ENCODE data around the gene THAP6.

Gene THAP6

DNA sequence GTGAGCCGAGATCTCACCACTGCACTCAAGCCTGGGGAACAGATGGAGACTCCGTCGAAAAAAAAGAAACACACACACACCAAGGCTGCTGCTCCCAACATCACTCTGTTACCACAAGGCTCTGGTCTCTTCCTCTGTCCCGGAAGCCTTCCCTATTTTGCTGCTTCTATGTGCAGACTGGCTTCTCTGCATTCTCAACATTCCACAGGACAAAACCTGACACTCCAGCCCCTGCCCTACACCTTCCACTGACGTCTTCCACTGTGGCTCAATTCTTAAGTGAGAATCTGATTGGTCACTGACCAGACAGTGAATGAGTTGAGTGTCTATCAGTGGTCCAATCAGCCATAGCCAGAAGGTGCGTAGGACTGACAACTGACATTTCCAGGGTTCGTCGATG lies 47.5 kb downstream of the THAP6 start:
- no peak for DNase-seq
- in situ Hi-C loops (cut with MboI; ENCODE audit: low pct_unique_long_range_greater_than_20kb, low sequenced_read_pairs): no loop called here

DNA sequence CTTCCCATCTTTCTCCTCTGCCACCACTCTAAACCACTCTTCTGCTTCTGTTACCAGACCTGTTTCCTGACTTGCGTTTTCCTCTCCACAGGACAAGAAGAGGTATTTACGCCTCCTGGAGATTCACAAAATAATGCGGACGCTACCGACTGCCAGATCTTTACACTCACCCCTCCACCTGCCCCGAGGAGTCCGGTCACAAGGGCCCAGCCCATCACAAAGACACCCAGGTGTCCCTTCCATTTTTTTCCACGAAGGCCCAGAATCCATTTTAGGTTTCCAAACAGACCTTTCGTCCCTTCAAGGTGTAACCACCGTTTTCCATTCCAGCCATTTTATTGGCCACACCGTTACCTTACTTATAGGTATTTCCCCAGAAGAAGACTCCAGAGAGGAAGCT lies 49.8 kb downstream of the THAP6 start:
- DNase-seq: no peak
- in situ Hi-C loops (cut with MboI; ENCODE audit: low pct_unique_long_range_greater_than_20kb, low sequenced_read_pairs): no loop called here

DNA sequence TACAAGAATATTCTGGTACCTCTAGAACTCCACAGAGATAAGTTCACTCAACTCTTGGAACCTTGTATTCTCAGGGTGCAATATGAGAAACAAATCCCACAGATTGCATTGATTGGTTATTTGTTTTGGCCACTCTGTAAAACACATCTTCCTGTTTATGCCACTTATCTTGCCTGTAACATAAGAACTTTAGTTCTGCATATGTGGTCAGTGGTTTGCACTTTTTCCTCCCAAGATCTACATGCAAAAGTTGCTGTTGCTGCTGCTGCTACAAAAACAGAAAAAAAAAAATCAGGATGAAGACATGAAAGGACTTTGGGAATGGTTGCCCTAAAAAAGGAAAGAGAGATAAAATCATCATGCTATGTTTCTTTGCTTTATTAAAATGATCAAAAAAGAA lies 51.2 kb downstream of the THAP6 start:
- peak; percentile 19 for DNase-seq
- in situ Hi-C loops (cut with MboI; ENCODE audit: low pct_unique_long_range_greater_than_20kb, low sequenced_read_pairs): no loop called here

DNA sequence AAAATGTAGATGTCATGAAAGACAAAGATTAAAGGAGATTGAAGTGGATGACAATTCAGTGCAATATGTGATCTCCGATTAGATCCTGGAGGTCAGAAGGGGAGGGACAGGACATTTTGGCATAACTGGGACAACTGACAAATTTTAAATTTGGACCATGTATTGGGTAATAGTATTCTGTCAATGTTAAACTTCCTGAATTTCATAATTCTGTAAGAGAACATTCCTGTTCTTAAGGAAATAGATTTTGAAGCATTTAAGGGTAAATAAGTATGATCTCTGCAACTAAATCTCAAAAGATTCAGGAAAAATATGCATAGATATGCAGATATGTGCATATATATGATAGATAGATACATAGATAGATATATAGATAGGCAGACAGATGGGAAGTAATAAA lies 52.6 kb downstream of the THAP6 start:
- in situ Hi-C loops (cut with MboI; ENCODE audit: low pct_unique_long_range_greater_than_20kb, low sequenced_read_pairs): no loop called here

DNA sequence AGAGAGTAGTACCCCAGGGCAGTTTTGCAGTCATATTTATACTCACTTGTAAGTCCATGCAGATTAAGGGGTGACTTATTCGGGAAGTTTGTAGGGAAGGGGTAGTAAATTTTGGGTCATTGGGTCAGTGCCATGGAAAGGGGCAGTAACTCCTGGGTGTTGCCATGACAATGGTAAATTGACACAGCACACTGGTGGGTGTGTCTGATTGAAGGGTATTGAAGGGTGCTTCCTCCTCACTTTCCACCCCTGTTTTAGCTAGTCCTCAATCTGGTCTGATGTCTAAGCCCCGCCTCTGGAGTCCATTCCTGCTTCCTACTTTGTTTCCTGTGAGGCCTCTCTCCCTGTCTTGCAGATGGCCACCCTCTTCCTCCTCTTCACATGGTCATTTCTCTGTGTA lies 53.5 kb downstream of the THAP6 start:
- in situ Hi-C loops (cut with MboI; ENCODE audit: low pct_unique_long_range_greater_than_20kb, low sequenced_read_pairs): no loop called here
- DNase-seq: no peak

More for the DNA sequence above, 52.6 kb downstream of the THAP6 start:
- no peak for DNase-seq
